Stimulated activated CD8-positive, alpha-beta memory T cell treated with anti-CD3 and anti-CD28 coated beads, Interleukin-2, amount 100 ng/mL, for 48 hours (primary cell): ENCODE data around the gene REPS2.
A peak's percentile ranks its signal among the peaks of the same experiment; 100 is the strongest.

ENCODE experiments used
- DNase-seq, 2 donors: peaks; one replicate each; pipeline ENCODE4 v3.0.0-alpha.2; 2020; ENCODE audit warnings: low read depth in 2 of 2

Gene REPS2

GRCh38 chrX:17035111-17035510, 88.7 kb downstream of the REPS2 start:
- no peak for DNase-seq

- DNase-seq = no peak
Measured at GRCh38 chrX:17036171-17036961, 89.9 kb downstream of the REPS2 start.

GRCh38 chrX:17038277-17038676, 91.8 kb downstream of the REPS2 start:
- no peak for DNase-seq

GRCh38 chrX:17038681-17039161, 92.3 kb downstream of the REPS2 start:
- no peak for DNase-seq

- no peak for DNase-seq
Measured at GRCh38 chrX:17039826-17040225, 93.4 kb downstream of the REPS2 start.

GRCh38 chrX:17040711-17041110, 94.3 kb downstream of the REPS2 start:
- DNase-seq = no peak

- DNase-seq = no peak
Measured at GRCh38 chrX:17042037-17042436, 95.6 kb downstream of the REPS2 start.

- DNase-seq = peak; percentile 4 to 5
Measured at GRCh38 chrX:17046478-17047097, 100.1 kb downstream of the REPS2 start.

GRCh38 chrX:17047224-17047623, 100.8 kb downstream of the REPS2 start:
- DNase-seq = no peak

- DNase-seq = no peak
Measured at GRCh38 chrX:17052210-17052609, 105.8 kb downstream of the REPS2 start.

- DNase-seq = no peak
Measured at GRCh38 chrX:17052793-17053192, 106.3 kb downstream of the REPS2 start.

- DNase-seq = no peak
Measured at GRCh38 chrX:17053502-17053901, 107.0 kb downstream of the REPS2 start.

GRCh38 chrX:17056868-17057608, 110.6 kb downstream of the REPS2 start:
- DNase-seq = no peak

- DNase-seq = no peak
Measured at GRCh38 chrX:17062065-17062464, 115.6 kb downstream of the REPS2 start.

GRCh38 chrX:17065100-17065499, 118.6 kb downstream of the REPS2 start:
- no peak for DNase-seq

GRCh38 chrX:17067534-17067933, 121.1 kb downstream of the REPS2 start:
- DNase-seq = no peak

- DNase-seq = no peak
Measured at GRCh38 chrX:17072301-17072700, 125.8 kb downstream of the REPS2 start.

- no peak for DNase-seq
Measured at GRCh38 chrX:17072721-17073230, 126.3 kb downstream of the REPS2 start.

GRCh38 chrX:17075004-17075403, 128.5 kb downstream of the REPS2 start:
- no peak for DNase-seq

- DNase-seq = no peak
Measured at GRCh38 chrX:17077361-17077760, 130.9 kb downstream of the REPS2 start.

GRCh38 chrX:17078031-17078720, 131.7 kb downstream of the REPS2 start:
- DNase-seq = no peak

GRCh38 chrX:17081511-17081910, 135.1 kb downstream of the REPS2 start:
- no peak for DNase-seq
